ENCODE data around the gene NMT1. TPM values are rescaled to one million over a fixed set of nuclear protein-coding genes. Genes with fewer than 3 reads are reported as not detected.

NMT1 gene
- total and polyA plus RNA-seq, 5 donors from 2014 or later = 34.6 to 87.2 (median 59.2) TPM

GRCh38 chr17:45070809-45071208 is 9.7 kb downstream of the NMT1 start:
- Mint-ChIP-seq H3K4me3 (no peak overlapping the region), H3K9me3 (no peaks in the 10 kb centered on the region), H3K27ac (no peak overlapping the region), H3K27me3 (no peaks in the 10 kb centered on the region), H3K4me1 (peaks cover 0 to 26% (median 14%) of the 10 kb centered on the region in 4 donors), H3K36me3 (peaks cover 16% of the 10 kb centered on the region)
- Histone ChIP-seq H3K9me3 (ENCODE audit: control insufficient read depth in 2 of 2, low read length in 2 of 2) (no peaks in the 10 kb centered on the region), H3K4me3 (ENCODE audit: low read depth, low read length) (no peak overlapping the region), H3K36me3 (ENCODE audit: control insufficient read depth, insufficient read depth, low read length) (peaks cover 43% of the 10 kb centered on the region), H3K4me1 (ENCODE audit: control insufficient read depth, insufficient read depth, low read length, poor library complexity, severe bottlenecking) (no peaks in the 10 kb centered on the region), H3K27me3 (ENCODE audit: control insufficient read depth, insufficient read depth, low read length) (no peaks in the 10 kb centered on the region), H3K27ac (ENCODE audit: insufficient read depth, low read length, poor library complexity, severe bottlenecking) (no peak overlapping the region)
- no peak for DNase-seq
- no peak for ATAC-seq (ENCODE audit: low read depth in 2 of 2)

GRCh38 chr17:45073414-45074070 is 12.4 kb downstream of the NMT1 start:
- H3K27me3 ChIP-seq (ENCODE audit: control insufficient read depth, insufficient read depth, low read length) = no peaks in the 10 kb centered on the region
- H3K27me3 Mint-ChIP-seq = no peaks in the 10 kb centered on the region
- H3K36me3 Mint-ChIP-seq = peaks cover 9% of the 10 kb centered on the region
- peaks cover 1% of the 10 kb centered on the region for H3K4me1 ChIP-seq (ENCODE audit: control insufficient read depth, insufficient read depth, low read length, poor library complexity, severe bottlenecking)
- no peaks in the 10 kb centered on the region for H3K9me3 ChIP-seq (ENCODE audit: control insufficient read depth in 2 of 2, low read length in 2 of 2)
- peaks cover 7 to 32% (median 28%) of the 10 kb centered on the region in 4 donors for H3K4me1 Mint-ChIP-seq
- no peak overlapping the region for H3K4me3 Mint-ChIP-seq
- H3K27ac Mint-ChIP-seq = peak overlapping the region in 1 of 3 donors; percentile 51
- no peak overlapping the region for H3K4me3 ChIP-seq (ENCODE audit: low read depth, low read length)
- peaks cover 39% of the 10 kb centered on the region for H3K36me3 ChIP-seq (ENCODE audit: control insufficient read depth, insufficient read depth, low read length)
- H3K27ac ChIP-seq (ENCODE audit: insufficient read depth, low read length, poor library complexity, severe bottlenecking) = no peak overlapping the region
- ATAC-seq (ENCODE audit: low read depth in 2 of 2) (no peak), DNase-seq (no peak)
- H3K9me3 Mint-ChIP-seq = no peaks in the 10 kb centered on the region

GRCh38 chr17:45077643-45078042 is 16.5 kb downstream of the NMT1 start:
- Histone ChIP-seq H3K27ac (ENCODE audit: insufficient read depth, low read length, poor library complexity, severe bottlenecking) (no peak overlapping the region), H3K9me3 (ENCODE audit: control insufficient read depth in 2 of 2, low read length in 2 of 2) (no peaks in the 10 kb centered on the region), H3K36me3 (ENCODE audit: control insufficient read depth, insufficient read depth, low read length) (peaks cover 50% of the 10 kb centered on the region), H3K4me3 (ENCODE audit: low read depth, low read length) (no peak overlapping the region), H3K27me3 (ENCODE audit: control insufficient read depth, insufficient read depth, low read length) (no peaks in the 10 kb centered on the region), H3K4me1 (ENCODE audit: control insufficient read depth, insufficient read depth, low read length, poor library complexity, severe bottlenecking) (peaks cover 2% of the 10 kb centered on the region)
- Mint-ChIP-seq H3K4me3 (no peak overlapping the region), H3K27me3 (no peaks in the 10 kb centered on the region), H3K9me3 (no peaks in the 10 kb centered on the region), H3K27ac (peak overlapping the region in 1 of 3 donors; percentile 86), H3K36me3 (peaks cover 19% of the 10 kb centered on the region), H3K4me1 (peaks cover 7 to 31% (median 24%) of the 10 kb centered on the region in 4 donors)
- DNase-seq (no peak), ATAC-seq (ENCODE audit: low read depth in 2 of 2) (no peak)

- peaks cover 19% of the 10 kb centered on the region for H3K36me3 Mint-ChIP-seq
- peak overlapping the region in 2 of 3 donors; percentile 12 to 20 for H3K27ac Mint-ChIP-seq
- H3K4me3 Mint-ChIP-seq = no peak overlapping the region
- H3K4me1 Mint-ChIP-seq = peaks cover 7 to 21% (median 18%) of the 10 kb centered on the region in 4 donors
- H3K4me1 ChIP-seq (ENCODE audit: control insufficient read depth, insufficient read depth, low read length, poor library complexity, severe bottlenecking) = peaks cover 2% of the 10 kb centered on the region
- H3K4me3 ChIP-seq (ENCODE audit: low read depth, low read length) = no peak overlapping the region
- no peaks in the 10 kb centered on the region for H3K27me3 Mint-ChIP-seq
- ATAC-seq (ENCODE audit: low read depth in 2 of 2) = no peak
- H3K9me3 ChIP-seq (ENCODE audit: control insufficient read depth in 2 of 2, low read length in 2 of 2) = no peaks in the 10 kb centered on the region
- DNase-seq = no peak
- no peak overlapping the region for H3K27ac ChIP-seq (ENCODE audit: insufficient read depth, low read length, poor library complexity, severe bottlenecking)
- no peaks in the 10 kb centered on the region for H3K9me3 Mint-ChIP-seq
- H3K27me3 ChIP-seq (ENCODE audit: control insufficient read depth, insufficient read depth, low read length) = no peaks in the 10 kb centered on the region
- peaks cover 49% of the 10 kb centered on the region for H3K36me3 ChIP-seq (ENCODE audit: control insufficient read depth, insufficient read depth, low read length)
These were observed 20.1 kb downstream of the NMT1 start for GRCh38 chr17:45081047-45081703.

GRCh38 chr17:45086391-45086790 is 25.3 kb downstream of the NMT1 start:
- Mint-ChIP-seq H3K27me3 (no peaks in the 10 kb centered on the region), H3K27ac (no peak overlapping the region), H3K4me1 (no peaks in the 10 kb centered on the region), H3K4me3 (no peak overlapping the region), H3K36me3 (peaks cover 42% of the 10 kb centered on the region), H3K9me3 (no peaks in the 10 kb centered on the region)
- Histone ChIP-seq H3K4me1 (ENCODE audit: control insufficient read depth, insufficient read depth, low read length, poor library complexity, severe bottlenecking) (no peaks in the 10 kb centered on the region), H3K9me3 (ENCODE audit: control insufficient read depth in 2 of 2, low read length in 2 of 2) (no peaks in the 10 kb centered on the region), H3K36me3 (ENCODE audit: control insufficient read depth, insufficient read depth, low read length) (peaks cover 79% of the 10 kb centered on the region), H3K27me3 (ENCODE audit: control insufficient read depth, insufficient read depth, low read length) (no peaks in the 10 kb centered on the region), H3K27ac (ENCODE audit: insufficient read depth, low read length, poor library complexity, severe bottlenecking) (no peak overlapping the region), H3K4me3 (ENCODE audit: low read depth, low read length) (no peak overlapping the region)
- ATAC-seq (ENCODE audit: low read depth in 2 of 2) (no peak), DNase-seq (no peak)

GRCh38 chr17:45086865-45087503 is 25.9 kb downstream of the NMT1 start:
- Mint-ChIP-seq H3K27me3 (no peaks in the 10 kb centered on the region), H3K4me1 (peaks cover 0 to 1% (median 0%) of the 10 kb centered on the region in 4 donors), H3K4me3 (no peak overlapping the region), H3K36me3 (peaks cover 39% of the 10 kb centered on the region), H3K27ac (no peak overlapping the region), H3K9me3 (no peaks in the 10 kb centered on the region)
- H3K4me1 ChIP-seq (ENCODE audit: control insufficient read depth, insufficient read depth, low read length, poor library complexity, severe bottlenecking) = no peaks in the 10 kb centered on the region
- no peak overlapping the region for H3K4me3 ChIP-seq (ENCODE audit: low read depth, low read length)
- DNase-seq (no peak), ATAC-seq (ENCODE audit: low read depth in 2 of 2) (no peak)
- H3K27me3 ChIP-seq (ENCODE audit: control insufficient read depth, insufficient read depth, low read length) = no peaks in the 10 kb centered on the region
- H3K9me3 ChIP-seq (ENCODE audit: control insufficient read depth in 2 of 2, low read length in 2 of 2) = no peaks in the 10 kb centered on the region
- no peak overlapping the region for H3K27ac ChIP-seq (ENCODE audit: insufficient read depth, low read length, poor library complexity, severe bottlenecking)
- peaks cover 79% of the 10 kb centered on the region for H3K36me3 ChIP-seq (ENCODE audit: control insufficient read depth, insufficient read depth, low read length)

- Histone ChIP-seq H3K9me3 (ENCODE audit: control insufficient read depth in 2 of 2, low read length in 2 of 2) (no peaks in the 10 kb centered on the region), H3K27ac (ENCODE audit: insufficient read depth, low read length, poor library complexity, severe bottlenecking) (no peak overlapping the region), H3K4me3 (ENCODE audit: low read depth, low read length) (no peak overlapping the region), H3K4me1 (ENCODE audit: control insufficient read depth, insufficient read depth, low read length, poor library complexity, severe bottlenecking) (no peaks in the 10 kb centered on the region), H3K36me3 (ENCODE audit: control insufficient read depth, insufficient read depth, low read length) (peaks cover 77% of the 10 kb centered on the region), H3K27me3 (ENCODE audit: control insufficient read depth, insufficient read depth, low read length) (no peaks in the 10 kb centered on the region)
- DNase-seq (no peak), ATAC-seq (ENCODE audit: low read depth in 2 of 2) (no peak)
- no peaks in the 10 kb centered on the region for H3K9me3 Mint-ChIP-seq
- peaks cover 0 to 3% (median 0%) of the 10 kb centered on the region in 4 donors for H3K4me1 Mint-ChIP-seq
- no peaks in the 10 kb centered on the region for H3K27me3 Mint-ChIP-seq
- H3K36me3 Mint-ChIP-seq = peaks cover 43% of the 10 kb centered on the region
- H3K4me3 Mint-ChIP-seq = no peak overlapping the region
- no peak overlapping the region for H3K27ac Mint-ChIP-seq
These were observed 26.4 kb downstream of the NMT1 start for GRCh38 chr17:45087504-45087975.

Data from CD4-positive, CD25-positive, alpha-beta regulatory T cell (primary cell).